HEK293T (cell line): ENCODE results near the gene NOL9.
"Not testable (repeated sequence)": the region's sequence is repeated elsewhere in the genome, so short reads cannot be mapped to it uniquely, and the experiment has no call there.

Experiments used
- CTCF ChIA-PET: fragments of 350-600 bp; formaldehyde crosslinking; extraction: SDS; loops from one replicate; lab custom pipeline; 2021; ENCODE audit warnings: antibody characterized with exemption, inconsistent platforms; lab: Yijun Ruan, JAX
- POLR2A ChIA-PET: fragments of 350-600 bp; formaldehyde crosslinking; extraction: SDS; loops from one replicate; lab custom pipeline; 2020; ENCODE audit warnings: antibody characterized with exemption, inconsistent platforms; lab: Yijun Ruan, JAX
- DNase-seq: peaks from one replicate; pipeline ENCODE4 v3.0.0; 2012; ENCODE audit warnings: mixed read lengths; ENCODE audit errors: extremely low spot score
- ARNT ChIP-seq: fragments of 450-650 bp; IDR thresholded peaks from 2 replicates; pipeline ENCODE4 v1.6.1; 2017; ENCODE audit warnings: mild to moderate bottlenecking
- BHLHE40 ChIP-seq: fragments of 450-650 bp; IDR thresholded peaks from 2 replicates; pipeline ENCODE4 v1.6.1; 2016; ENCODE audit warnings: mild to moderate bottlenecking, moderate library complexity, borderline replicate concordance
- CTBP1 ChIP-seq: fragments of 450-650 bp; IDR thresholded peaks from 2 replicates; pipeline ENCODE4 v1.6.1; 2016; ENCODE audit warnings: borderline replicate concordance
- ELF4 ChIP-seq: fragments of 450-650 bp; IDR thresholded peaks from 2 replicates; pipeline ENCODE4 v1.6.1; 2017; ENCODE audit warnings: antibody characterized with exemption
- FOXA1 ChIP-seq: fragments of 450-650 bp; IDR thresholded peaks from 2 replicates; pipeline ENCODE4 v1.6.1; 2016; ENCODE audit warnings: mild to moderate bottlenecking
- FOXK2 ChIP-seq: fragments of 450-650 bp; IDR thresholded peaks from 2 replicates; pipeline ENCODE4 v1.6.1; 2016; ENCODE audit warnings: mild to moderate bottlenecking
- FOXM1 ChIP-seq: fragments of 450-650 bp; IDR thresholded peaks from 2 replicates; pipeline ENCODE4 v1.6.1; 2017; ENCODE audit warnings: mild to moderate bottlenecking, borderline replicate concordance
- HDGF ChIP-seq: fragments of 450-650 bp; IDR thresholded peaks from 2 replicates; pipeline ENCODE4 v1.6.1; 2017; ENCODE audit warnings: antibody characterized with exemption, borderline replicate concordance
- L3MBTL2 ChIP-seq: fragments of 450-650 bp; conservative IDR thresholded peaks from 2 replicates; pipeline ENCODE4 v1.6.1; 2016; ENCODE audit warnings: mild to moderate bottlenecking
- LEF1 ChIP-seq: fragments of 450-650 bp; IDR thresholded peaks from 2 replicates; pipeline ENCODE4 v1.6.1; 2017; ENCODE audit warnings: mild to moderate bottlenecking, borderline replicate concordance
- NFRKB ChIP-seq: fragments of 450-650 bp; IDR thresholded peaks from 2 replicates; pipeline ENCODE4 v1.6.1; 2016; ENCODE audit warnings: mild to moderate bottlenecking, moderate library complexity
- SP1 ChIP-seq: fragments of 450-650 bp; IDR thresholded peaks from 2 replicates; pipeline ENCODE4 v1.6.1; 2017
- SUZ12 ChIP-seq: fragments of 450-650 bp; IDR thresholded peaks from 2 replicates; pipeline ENCODE4 v1.6.1; 2016; ENCODE audit warnings: mild to moderate bottlenecking
- TARDBP ChIP-seq: fragments of 450-650 bp; IDR thresholded peaks from 2 replicates; pipeline ENCODE4 v1.6.1; 2016
- ZNF384 ChIP-seq: fragments of 450-650 bp; IDR thresholded peaks from 2 replicates; pipeline ENCODE4 v1.6.1; 2016
- TF ChIP-seq, protein P1 (sequence below): fragments of 450-650 bp; IDR thresholded peaks from 2 replicates; pipeline ENCODE4 v1.6.1; 2016

The NOL9 gene

DNA sequence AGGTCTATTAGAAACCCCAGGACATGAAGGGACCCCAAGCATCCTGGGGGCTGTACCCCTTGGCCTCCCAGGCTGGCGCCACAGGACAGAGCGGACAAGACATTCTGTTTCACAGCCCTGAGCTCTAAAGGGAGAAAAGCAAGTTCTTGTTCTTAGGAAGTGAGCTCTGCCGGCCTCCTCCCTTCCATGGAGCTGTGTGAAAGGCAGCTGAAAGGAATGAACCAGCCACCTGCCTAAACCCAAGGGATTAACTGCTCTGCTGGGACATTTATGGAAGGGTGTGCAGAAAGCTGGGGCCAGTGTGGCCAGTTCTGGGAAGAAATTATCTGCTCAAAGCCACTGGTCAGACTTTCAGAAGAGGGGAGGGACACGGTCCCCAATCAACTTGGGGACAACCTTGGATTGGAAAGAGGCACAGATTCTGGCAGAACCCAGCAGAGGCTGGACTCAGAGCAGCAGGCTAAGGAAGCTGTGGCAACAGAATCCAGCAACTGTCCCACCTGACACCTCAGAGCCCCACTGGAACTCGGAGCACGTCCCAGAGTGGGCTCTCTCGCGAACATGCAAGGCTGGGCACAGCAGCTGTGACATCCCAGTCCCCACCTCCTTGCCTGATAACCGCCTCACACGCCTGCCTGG lies 46.2 kb upstream of the NOL9 start:
- TF ChIP-seq SUZ12 (no peak), L3MBTL2 (no peak), ARNT (no peak), TARDBP (no peak), CTBP1 (no peak), HDGF (no peak), ZNF384 (no peak), SP1 (no peak), BHLHE40 (no peak), LEF1 (no peak), FOXM1 (no peak), ELF4 (no peak), FOXK2 (no peak)
- TF ChIP-seq, protein P1, sequence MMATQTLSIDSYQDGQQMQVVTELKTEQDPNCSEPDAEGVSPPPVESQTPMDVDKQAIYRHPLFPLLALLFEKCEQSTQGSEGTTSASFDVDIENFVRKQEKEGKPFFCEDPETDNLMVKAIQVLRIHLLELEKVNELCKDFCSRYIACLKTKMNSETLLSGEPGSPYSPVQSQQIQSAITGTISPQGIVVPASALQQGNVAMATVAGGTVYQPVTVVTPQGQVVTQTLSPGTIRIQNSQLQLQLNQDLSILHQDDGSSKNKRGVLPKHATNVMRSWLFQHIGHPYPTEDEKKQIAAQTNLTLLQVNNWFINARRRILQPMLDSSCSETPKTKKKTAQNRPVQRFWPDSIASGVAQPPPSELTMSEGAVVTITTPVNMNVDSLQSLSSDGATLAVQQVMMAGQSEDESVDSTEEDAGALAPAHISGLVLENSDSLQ, result no peak
- ChIA-PET CTCF (interaction anchor here (0.6 kb wide), 2 partner anchors 46 to 177 kb away, joined by 3 read pairs; no protein-coding TSS in a partner anchor), POLR2A (interaction anchor here (0.8 to 6.1 kb wide), 5 partner anchors 11 to 47 kb away, joined by 3 to 55 read pairs (median 4); partner anchors contain the start of genes NOL9, TAS1R1 and ZBTB48)
- no peak for DNase-seq

GRCh38 chr1:6599991-6600390 lies 45.7 kb upstream of the NOL9 start:
- ChIA-PET CTCF (interaction anchor here (0.6 kb wide), 2 partner anchors 47 to 177 kb away, joined by 3 read pairs; no protein-coding TSS in a partner anchor), POLR2A (interaction anchor here (0.8 to 6.1 kb wide), 6 partner anchors 10 to 46 kb away, joined by 3 to 55 read pairs (median 4); partner anchors contain the start of genes NOL9, TAS1R1 and ZBTB48)
- DNase-seq, result not testable (repeated sequence)

DNA sequence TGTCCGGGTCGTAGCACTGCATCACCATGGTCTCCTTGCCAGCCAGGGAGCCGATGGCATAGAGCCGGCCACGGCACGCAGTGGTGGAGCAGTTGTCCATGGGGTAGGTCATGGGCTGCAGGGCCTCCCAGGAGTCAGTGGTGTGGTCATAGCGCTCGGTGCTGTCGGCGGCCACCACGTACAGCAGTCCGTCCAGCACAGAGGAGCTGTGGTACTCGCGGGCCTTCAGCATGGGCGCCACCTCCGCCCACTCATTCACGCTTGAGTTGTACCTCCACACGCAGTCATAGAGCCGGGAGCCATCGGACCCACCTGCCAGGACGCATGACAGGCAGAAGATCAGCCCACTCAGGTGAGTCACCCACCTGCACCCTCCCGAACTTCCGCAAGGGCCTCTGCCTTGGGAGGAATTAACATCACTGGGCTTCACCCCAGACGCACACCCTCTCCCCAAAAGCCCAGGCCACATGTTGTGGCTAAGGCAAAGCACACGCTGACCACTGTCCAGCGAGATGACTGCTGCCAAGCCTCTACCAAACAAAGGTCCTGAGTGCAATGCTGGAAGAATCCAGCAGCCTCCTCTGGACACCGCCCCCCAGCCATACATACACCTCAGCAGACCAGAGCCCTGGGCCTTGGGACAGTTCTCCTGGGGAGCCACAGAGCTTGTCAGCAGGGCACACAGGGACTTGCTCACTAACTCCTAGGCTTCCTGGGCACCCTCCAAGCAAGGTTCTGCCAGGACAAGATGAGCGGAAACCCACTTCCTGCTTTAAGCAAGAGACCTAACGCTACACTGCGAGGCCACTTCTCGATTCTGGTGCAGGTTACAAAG lies 45.0 kb upstream of the NOL9 start:
- no peak for DNase-seq
- TF ChIP-seq, protein P1, result no peak
- no peak for TF ChIP-seq TARDBP
- TF ChIP-seq HDGF, result no peak
- no peak for TF ChIP-seq SP1
- TF ChIP-seq FOXA1, result no peak
- TF ChIP-seq BHLHE40, result no peak
- no peak for TF ChIP-seq NFRKB
- ChIA-PET POLR2A (interaction anchor here (0.8 to 6.1 kb wide), 4 partner anchors 12 to 45 kb away, joined by 3 to 55 read pairs (median 14); partner anchors contain the start of genes NOL9, TAS1R1 and ZBTB48), CTCF (no interaction called here)

- ChIA-PET POLR2A (no interaction called here), CTCF (interaction anchor here (0.7 kb wide), 1 partner anchor 1437 kb away, joined by 3 read pairs; no protein-coding TSS in a partner anchor)
- DNase-seq, result no peak
- TF ChIP-seq ELF4, result no peak
- no peak for TF ChIP-seq SUZ12
- TF ChIP-seq, protein P1, result no peak
- TF ChIP-seq FOXA1, result no peak
- no peak for TF ChIP-seq LEF1
- no peak for TF ChIP-seq FOXK2
- TF ChIP-seq ARNT, result no peak
- TF ChIP-seq NFRKB, result no peak
- no peak for TF ChIP-seq ZNF384
- TF ChIP-seq CTBP1, result no peak
- no peak for TF ChIP-seq SP1
- TF ChIP-seq HDGF, result no peak
These were observed 43.4 kb upstream of the NOL9 start for GRCh38 chr1:6597777-6598131.

DNA sequence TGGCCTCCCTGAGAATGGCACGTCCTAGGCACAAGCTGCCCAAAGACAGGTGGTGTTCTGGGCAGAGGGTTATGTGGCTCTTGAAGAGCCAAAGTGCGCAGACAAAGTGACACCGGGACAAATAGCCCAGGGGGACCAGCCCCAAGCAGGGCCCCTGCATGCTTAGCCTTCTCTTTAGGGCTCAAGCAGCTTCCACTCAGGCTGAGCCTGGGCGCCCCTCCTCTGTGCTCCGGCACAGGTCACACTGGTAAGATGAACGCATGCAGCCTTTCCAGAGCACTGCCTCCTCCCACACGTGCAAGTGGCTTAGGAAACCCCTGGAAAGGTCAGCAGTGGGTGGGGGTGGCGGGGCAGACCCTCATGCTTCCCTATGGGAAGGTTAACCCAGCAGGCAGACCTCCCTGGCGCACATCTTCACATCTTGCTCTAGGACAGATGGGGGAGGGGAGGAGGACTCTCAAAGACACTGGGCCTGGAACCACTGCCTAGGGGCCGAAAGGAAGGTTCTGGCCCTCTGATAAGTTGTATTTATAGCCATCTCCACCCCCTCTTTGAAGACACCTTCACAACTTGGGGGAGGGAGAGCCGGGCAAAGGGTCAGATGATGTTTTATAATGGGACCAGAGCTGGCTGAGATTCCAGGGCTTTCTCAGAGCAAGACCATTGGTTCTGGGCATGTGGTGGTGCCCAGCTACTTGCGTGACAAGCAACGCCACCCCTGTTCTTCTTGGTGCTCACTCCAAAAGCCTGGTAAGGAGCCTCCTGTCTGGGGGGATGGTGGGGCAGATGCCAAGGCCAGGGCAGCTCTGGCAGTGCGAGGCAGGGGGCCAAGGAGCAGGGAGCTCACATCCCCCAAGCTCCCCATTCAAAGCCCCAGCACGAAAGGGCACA lies 42.8 kb upstream of the NOL9 start:
- ChIA-PET CTCF (interaction anchor here (0.7 kb wide), 1 partner anchor 1438 kb away, joined by 3 read pairs; no protein-coding TSS in a partner anchor), POLR2A (no interaction called here)
- TF ChIP-seq FOXK2, result no peak
- no peak for TF ChIP-seq TARDBP
- no peak for TF ChIP-seq SUZ12
- TF ChIP-seq FOXM1, result no peak
- TF ChIP-seq, protein P1, result no peak
- TF ChIP-seq HDGF, result no peak
- no peak for TF ChIP-seq FOXA1
- TF ChIP-seq LEF1, result no peak
- no peak for TF ChIP-seq ZNF384
- TF ChIP-seq SP1, result no peak
- no peak for TF ChIP-seq ARNT
- no peak for TF ChIP-seq ELF4
- TF ChIP-seq NFRKB, result no peak
- TF ChIP-seq CTBP1, result no peak
- TF ChIP-seq BHLHE40, result no peak
- TF ChIP-seq L3MBTL2, result no peak
- no peak for DNase-seq
